IMR-90 (cell line): ENCODE measurements around the gene AKT1S1. TPM values are rescaled to one million over a fixed set of nuclear protein-coding genes. Genes with fewer than 3 reads are reported as not detected.

Experiments used
- ATAC-seq: fragments of 200-7000 bp; cut with Tn5 transposase; 2 replicates; pipeline ENCODE4 v1.9.1; 2020; ENCODE audit warnings: low read depth, mild to moderate bottlenecking, moderate library complexity
- BruUV-seq: library from RNA; stranded (reverse); fragments of 400-500 nt; replicated peaks from 2 replicates; lab custom pipeline; 2021; lab: Mats Ljungman, UMichigan
- CTCF ChIA-PET: fragments of 300-600 bp; formaldehyde crosslinking; extraction: SDS; loops from one replicate; lab custom pipeline; 2021; ENCODE audit warnings: antibody characterized with exemption; lab: Yijun Ruan, JAX
- POLR2A ChIA-PET: fragments of 300-600 bp; sonication (Branson Sonifier 250); formaldehyde crosslinking; loops from one replicate; lab custom pipeline; 2022; ENCODE audit warnings: antibody characterized with exemption; ENCODE audit not compliant: unreplicated experiment; lab: Charles Lee
- DNase-seq: peaks from one replicate; pipeline ENCODE4 v3.0.0; 2013
- H2AFZ ChIP-seq: replicated peaks from 2 replicates; pipeline ENCODE3; 2013; ENCODE audit warnings: low read length, mild to moderate bottlenecking; ENCODE audit not compliant: poor library complexity
- H2AK5ac ChIP-seq: 2 replicates; pipeline ENCODE4 v1.6.1; 2013; ENCODE audit warnings: low read depth, low read length, inconsistent platforms
- H2AK9ac ChIP-seq: replicated peaks from 2 replicates; pipeline ENCODE3; 2013; ENCODE audit warnings: mild to moderate bottlenecking, low read depth, low read length, moderate library complexity; ENCODE audit not compliant: poor library complexity
- H2BK120ac ChIP-seq: 2 replicates; pipeline ENCODE4 v1.6.1; 2013; ENCODE audit warnings: low read depth, low read length, inconsistent platforms
- H2BK15ac ChIP-seq: 3 replicates; pipeline ENCODE4 v1.6.1; 2013; ENCODE audit warnings: low read depth, low read length, inconsistent platforms
- H2BK20ac ChIP-seq: 2 replicates; pipeline ENCODE4 v1.6.1; 2013; ENCODE audit warnings: low read depth, mild to moderate bottlenecking, inconsistent platforms, low read length, moderate library complexity
- H2BK5ac ChIP-seq: 2 replicates; pipeline ENCODE4 v1.6.1; 2013; ENCODE audit warnings: mild to moderate bottlenecking, low read depth, low read length, inconsistent platforms; ENCODE audit not compliant: poor library complexity, severe bottlenecking
- H3K14ac ChIP-seq: replicated peaks from 2 replicates; pipeline ENCODE4 v1.6.1; 2013; ENCODE audit warnings: low read depth, low read length, inconsistent platforms
- H3K18ac ChIP-seq: 2 replicates; pipeline ENCODE4 v1.6.1; 2013; ENCODE audit warnings: low read depth, low read length, control low read depth
- H3K23ac ChIP-seq: 2 replicates; pipeline ENCODE4 v1.6.1; 2013; ENCODE audit warnings: low read depth, low read length, inconsistent platforms
- H3K27ac ChIP-seq: 2 replicates; pipeline ENCODE4 v1.5.1; 2013; ENCODE audit warnings: mild to moderate bottlenecking, control low read depth, low read length; ENCODE audit not compliant: insufficient read depth
- H3K27me3 ChIP-seq: 2 replicates; pipeline ENCODE4 v1.6.1; 2013; ENCODE audit warnings: low read length; ENCODE audit not compliant: control insufficient read depth, insufficient read depth
- H3K36me3 ChIP-seq: 2 replicates; pipeline ENCODE4 v1.6.1; 2013; ENCODE audit warnings: low read length, mixed read lengths; ENCODE audit not compliant: control insufficient read depth, insufficient read depth
- H3K4ac ChIP-seq: 2 replicates; pipeline ENCODE4 v1.6.1; 2013; ENCODE audit warnings: low read depth, low read length, inconsistent platforms
- H3K4me1 ChIP-seq: 2 replicates; pipeline ENCODE4 v1.6.1; 2013; ENCODE audit warnings: low read length, mixed read lengths; ENCODE audit not compliant: control insufficient read depth, insufficient read depth
- H3K4me2 ChIP-seq: 2 replicates; pipeline ENCODE4 v1.6.1; 2013; ENCODE audit warnings: low read depth, mild to moderate bottlenecking, control low read depth, low read length, moderate library complexity
- H3K4me3 ChIP-seq: 2 replicates; pipeline ENCODE4 v1.5.1; 2013; ENCODE audit warnings: low read depth, mild to moderate bottlenecking, control low read depth, low read length, moderate library complexity; ENCODE audit not compliant: insufficient read depth
- H3K56ac ChIP-seq: 2 replicates; pipeline ENCODE4 v1.6.1; 2013; ENCODE audit warnings: low read length, inconsistent platforms; ENCODE audit not compliant: insufficient read depth; ENCODE audit errors: extremely low read depth
- H3K79me1 ChIP-seq, 2 experiments: 2 replicates each; pipeline ENCODE4 v1.6.1; 2013; ENCODE audit warnings: low read length in 2 of 2, inconsistent platforms in 1 of 2, low read depth in 1 of 2
- H3K9ac ChIP-seq: 2 replicates; pipeline ENCODE4 v1.6.1; 2013; ENCODE audit warnings: low read depth, low read length, control low read depth
- H3K9me1 ChIP-seq: 2 replicates; pipeline ENCODE4 v1.6.1; 2013; ENCODE audit warnings: low read length, inconsistent platforms; ENCODE audit not compliant: insufficient read depth
- H3K9me3 ChIP-seq: 2 replicates; pipeline ENCODE4 v1.6.1; 2013; ENCODE audit warnings: low read length; ENCODE audit not compliant: control insufficient read depth, insufficient read depth
- H4K20me1 ChIP-seq: 2 replicates; pipeline ENCODE4 v1.6.1; 2013; ENCODE audit warnings: low read length, inconsistent platforms; ENCODE audit not compliant: insufficient read depth
- H4K5ac ChIP-seq: 2 replicates; pipeline ENCODE4 v1.6.1; 2013; ENCODE audit warnings: mild to moderate bottlenecking, low read depth, low read length, control low read depth
- H4K8ac ChIP-seq, 2 experiments: 2 replicates each; pipeline ENCODE4 v1.6.1; 2013; ENCODE audit warnings: low read depth in 2 of 2, low read length in 2 of 2, control low read depth in 1 of 2, inconsistent platforms in 1 of 2
- H4K91ac ChIP-seq: 2 replicates; pipeline ENCODE4 v1.6.1; 2013; ENCODE audit warnings: low read depth, low read length, inconsistent platforms; ENCODE audit not compliant: insufficient read depth
- BHLHE40 ChIP-seq: fragments of 150-350 bp; IDR thresholded peaks from 2 replicates; pipeline ENCODE4 v1.6.1; 2016; ENCODE audit warnings: mild to moderate bottlenecking, low read depth, low read length
- CEBPB ChIP-seq: IDR thresholded peaks from 2 replicates; pipeline ENCODE4 v1.6.1; 2012; ENCODE audit warnings: low read depth, low read length, improper control_type of control experiment
- CHD1 ChIP-seq: IDR thresholded peaks from 2 replicates; pipeline ENCODE4 v1.6.1; 2012; ENCODE audit warnings: low read depth, low read length, improper control_type of control experiment
- ELK1 ChIP-seq: fragments of 150-350 bp; IDR thresholded peaks from 2 replicates; pipeline ENCODE4 v1.6.1; 2016; ENCODE audit warnings: low read depth, mild to moderate bottlenecking, low read length, moderate library complexity, borderline replicate concordance
- FOS ChIP-seq: fragments of 150-350 bp; IDR thresholded peaks from 2 replicates; pipeline ENCODE4 v1.6.1; 2016; ENCODE audit warnings: low read depth, low read length
- MAFK ChIP-seq: IDR thresholded peaks from 2 replicates; pipeline ENCODE4 v1.6.1; 2012; ENCODE audit warnings: low read depth, low read length, improper control_type of control experiment
- NFE2L2 ChIP-seq: fragments of 150-350 bp; IDR thresholded peaks from 2 replicates; pipeline ENCODE4 v1.6.1; 2016; ENCODE audit warnings: low read depth, mild to moderate bottlenecking, low read length
- POLR2A ChIP-seq: IDR thresholded peaks from 2 replicates; pipeline ENCODE4 v1.6.1; 2012; ENCODE audit warnings: mild to moderate bottlenecking, low read depth, low read length
- RAD21 ChIP-seq: IDR thresholded peaks from 2 replicates; pipeline ENCODE4 v1.6.1; 2012; ENCODE audit warnings: low read length, improper control_type of control experiment
- RCOR1 ChIP-seq: IDR thresholded peaks from 2 replicates; pipeline ENCODE4 v1.6.1; 2012; ENCODE audit warnings: mild to moderate bottlenecking, low read length, improper control_type of control experiment; ENCODE audit not compliant: insufficient replicate concordance
- RFX5 ChIP-seq: IDR thresholded peaks from 2 replicates; pipeline ENCODE4 v1.8.0; 2012; ENCODE audit warnings: low read depth, mild to moderate bottlenecking, low read length, moderate library complexity
- SMC3 ChIP-seq: fragments of 150-350 bp; IDR thresholded peaks from 2 replicates; pipeline ENCODE4 v1.6.1; 2016; ENCODE audit warnings: low read depth, mild to moderate bottlenecking, antibody characterized with exemption, low read length, moderate library complexity
- WGBS, 2 experiments: methylation state at CpG; one replicate each; pipeline versions ENCODE4 v1.1.5 to v1.1.7; 2013; ENCODE audit warnings: missing lambda C conversion rate in 2 of 2; ENCODE audit not compliant: insufficient read length in 1 of 2; ENCODE audit errors: extremely low coverage in 2 of 2; 5-methylcytosine and 5-hydroxymethylcytosine counted together
- dilution Hi-C: fragments of 300-500 bp; cut with HindIII; formaldehyde crosslinking; loops from one replicate; pipeline ENCODE4 v1.14.3; 2018; ENCODE audit warnings: low sequenced_read_pairs; ENCODE audit not compliant: unreplicated experiment
- in situ Hi-C: fragments of 300-500 bp; cut with MboI; formaldehyde crosslinking; loops from 3 replicates; pipeline ENCODE4 v1.14.3; 2019; ENCODE audit warnings: low sequenced_read_pairs, inconsistent platforms, mixed read lengths
- intact Hi-C: fragments of 100-400 bp; cut with micrococcal nuclease; formaldehyde crosslinking; loops from 2 replicates; pipeline ENCODE4 v1.10.0; 2022
- polyA plus RNA-seq, 3 experiments: library from polyadenylated mRNA; depleted of rRNA; stranded (reverse); fragments of >200 nt; gene quantifications; 2 replicates each; pipeline ENCODE4 v1.2.3, GENCODE V29; 2012; ENCODE audit warnings: low replicate concordance in 1 of 3
- total RNA-seq: library from RNA; depleted of rRNA; stranded (reverse); fragments of >200 nt; gene quantifications from 2 replicates; pipeline ENCODE4 v1.2.3, GENCODE V29; 2012
- TF ChIP-seq, protein P1 (sequence below): conservative IDR thresholded peaks from 2 replicates; pipeline ENCODE4 v1.5.1; 2012; ENCODE audit warnings: mild to moderate bottlenecking, low read depth, low read length, improper control_type of control experiment

The AKT1S1 gene
- total and polyA plus RNA-seq, 2 of the 4 experiments (the other 2 are of a cell fraction) = 3.6 to 54.4 TPM

DNA sequence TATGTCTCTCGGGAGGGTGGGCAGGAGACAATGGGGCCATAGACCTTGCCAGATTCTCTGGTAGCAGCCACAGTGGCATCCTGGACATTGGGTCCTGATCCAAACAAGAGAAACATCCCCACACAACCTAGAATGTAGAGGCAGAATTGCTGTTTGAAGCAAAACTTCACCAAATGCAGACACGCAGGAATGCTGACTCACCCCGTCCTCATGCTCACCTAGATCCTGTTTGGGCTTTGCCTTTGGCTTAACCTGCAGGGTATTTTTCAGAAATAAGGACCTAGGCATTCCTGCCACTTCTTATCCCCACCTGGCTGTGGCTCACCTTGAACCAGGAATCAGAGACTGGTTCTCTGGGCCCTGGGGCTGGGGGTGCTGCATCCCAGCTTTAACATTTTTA lies 7.6 kb upstream of the AKT1S1 start (continued):
- TF ChIP-seq, protein P1, sequence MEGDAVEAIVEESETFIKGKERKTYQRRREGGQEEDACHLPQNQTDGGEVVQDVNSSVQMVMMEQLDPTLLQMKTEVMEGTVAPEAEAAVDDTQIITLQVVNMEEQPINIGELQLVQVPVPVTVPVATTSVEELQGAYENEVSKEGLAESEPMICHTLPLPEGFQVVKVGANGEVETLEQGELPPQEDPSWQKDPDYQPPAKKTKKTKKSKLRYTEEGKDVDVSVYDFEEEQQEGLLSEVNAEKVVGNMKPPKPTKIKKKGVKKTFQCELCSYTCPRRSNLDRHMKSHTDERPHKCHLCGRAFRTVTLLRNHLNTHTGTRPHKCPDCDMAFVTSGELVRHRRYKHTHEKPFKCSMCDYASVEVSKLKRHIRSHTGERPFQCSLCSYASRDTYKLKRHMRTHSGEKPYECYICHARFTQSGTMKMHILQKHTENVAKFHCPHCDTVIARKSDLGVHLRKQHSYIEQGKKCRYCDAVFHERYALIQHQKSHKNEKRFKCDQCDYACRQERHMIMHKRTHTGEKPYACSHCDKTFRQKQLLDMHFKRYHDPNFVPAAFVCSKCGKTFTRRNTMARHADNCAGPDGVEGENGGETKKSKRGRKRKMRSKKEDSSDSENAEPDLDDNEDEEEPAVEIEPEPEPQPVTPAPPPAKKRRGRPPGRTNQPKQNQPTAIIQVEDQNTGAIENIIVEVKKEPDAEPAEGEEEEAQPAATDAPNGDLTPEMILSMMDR = no peak
- no peak for TF ChIP-seq POLR2A
- TF ChIP-seq NFE2L2 = no peak
- TF ChIP-seq RCOR1 = no peak

DNA sequence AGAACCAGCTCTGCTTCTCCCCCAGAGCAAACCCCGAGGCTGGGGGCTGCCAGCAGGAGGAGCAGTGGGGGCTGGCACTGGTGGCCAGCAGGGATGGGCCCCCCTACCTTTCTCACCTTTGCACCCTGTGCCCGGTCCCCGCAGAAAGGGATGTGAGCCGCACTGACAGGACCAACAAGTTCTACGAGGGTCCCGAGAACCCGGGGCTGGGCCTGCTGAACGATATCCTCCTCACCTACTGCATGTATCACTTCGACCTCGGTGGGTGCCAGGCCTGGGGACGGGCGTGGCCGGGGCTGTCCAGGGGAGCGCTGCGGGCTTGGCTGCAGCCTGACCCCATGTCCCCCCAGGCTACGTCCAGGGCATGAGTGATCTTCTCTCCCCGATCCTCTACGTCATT lies 7.0 kb upstream of the AKT1S1 start:
- H3K4me2 ChIP-seq = no peak overlapping the region
- peaks cover 62% of the 10 kb centered on the region for H3K36me3 ChIP-seq
- H3K9me1 ChIP-seq = peaks cover 6% of the 10 kb centered on the region; the same call in 1 of the 2 replicates
- H2AK5ac ChIP-seq = no peak overlapping the region
- no peak overlapping the region for H3K9ac ChIP-seq
- CTCF ChIA-PET = no interaction called here
- peaks cover 6% of the 10 kb centered on the region; the same call in 1 of the 2 replicates for H3K9me3 ChIP-seq
- POLR2A ChIA-PET = no interaction called here
- H4K20me1 ChIP-seq = no peaks in the 10 kb centered on the region
- 100% methylated on average over 4 of the region's 18 CpGs; no CpG with 5 or more reads in 1 of the 2 experiments for WGBS, 2 experiments
- H3K27me3 ChIP-seq = no peaks in the 10 kb centered on the region
- intact Hi-C loops = no loop called here
- DNase-seq = no peak
- dilution Hi-C loops = no loop called here
- H3K4me3 ChIP-seq = no peak overlapping the region
- no peak overlapping the region for H2BK15ac ChIP-seq
- H3K14ac ChIP-seq = no peak overlapping the region
- H3K56ac ChIP-seq = no peak overlapping the region
- no peak overlapping the region for H2BK5ac ChIP-seq
- H3K23ac ChIP-seq = no peak overlapping the region
- no peak overlapping the region for H4K5ac ChIP-seq
- no peak overlapping the region for H4K91ac ChIP-seq
- BruUV-seq = no TSS peak
- H3K79me1 ChIP-seq = peaks cover 2 to 17% of the 10 kb centered on the region in 2 experiments; a peak in 2 of 4 replicates
- H2AFZ ChIP-seq = no peak overlapping the region
- no peak overlapping the region for H3K18ac ChIP-seq
- peak overlapping the region; percentile 7 for H2AK9ac ChIP-seq
- H2BK120ac ChIP-seq = no peak overlapping the region
- no peak overlapping the region for H4K8ac ChIP-seq
- no peak for TF ChIP-seq RAD21
- TF ChIP-seq RFX5 = no peak
- TF ChIP-seq CHD1 = no peak
- TF ChIP-seq MAFK = no peak
- no peak for TF ChIP-seq CEBPB
- no peak for TF ChIP-seq ELK1
- TF ChIP-seq NFE2L2 = no peak
- TF ChIP-seq BHLHE40 = no peak
- TF ChIP-seq FOS = no peak
- no peak for TF ChIP-seq SMC3
- TF ChIP-seq, protein P1 = no peak
- no peaks in the 10 kb centered on the region for H3K4me1 ChIP-seq
- H2BK20ac ChIP-seq = no peak overlapping the region
- no peak for ATAC-seq
- H3K27ac ChIP-seq = no peak overlapping the region
- in situ Hi-C loops = no loop called here
- H3K4ac ChIP-seq = no peak overlapping the region
